GM23248 (cell line): ENCODE data around the gene CIB1.
"Not testable (repeated sequence)": the region's sequence is repeated elsewhere in the genome, so short reads cannot be mapped to it uniquely, and the experiment has no call there.

ENCODE experiments used
- EZH2 ChIP-seq: fragments of 200-600 bp; sonication (generic); IDR thresholded peaks from 2 replicates; pipeline ENCODE4 v1.6.1; 2018; ENCODE audit warnings: antibody characterized with exemption, mild to moderate bottlenecking; ENCODE audit not compliant: insufficient read depth, poor library complexity, severe bottlenecking
- EZH2phosphoT487 ChIP-seq: fragments of 200-600 bp; sonication (generic); IDR thresholded peaks from 2 replicates; pipeline ENCODE4 v1.6.1; 2018; ENCODE audit warnings: antibody characterized with exemption, moderate library complexity, mild to moderate bottlenecking, low read depth; ENCODE audit not compliant: insufficient read depth

GRCh38 chr15:90188065-90188464, 45.7 kb downstream of the CIB1 start:
- TF ChIP-seq EZH2, EZH2phosphoT487: not testable (repeated sequence)
